OCI-LY3 (cell line): ENCODE measurements around the gene EEF1AKMT3.

ENCODE experiments used
- CTCF ChIP-seq: fragments of 200-600, 300-600 bp; sonication (generic); IDR thresholded peaks from 2 replicates; pipeline ENCODE4 v1.5.1; 2014; ENCODE audit warnings: antibody characterized with exemption, low read length, low read depth
- EZH2phosphoT487 ChIP-seq: fragments of 200-600 bp; shearing (Covaris generic); IDR thresholded peaks from 2 replicates; pipeline ENCODE4 v1.6.1; 2018; ENCODE audit warnings: antibody characterized with exemption, mixed run types, low read depth

DNA sequence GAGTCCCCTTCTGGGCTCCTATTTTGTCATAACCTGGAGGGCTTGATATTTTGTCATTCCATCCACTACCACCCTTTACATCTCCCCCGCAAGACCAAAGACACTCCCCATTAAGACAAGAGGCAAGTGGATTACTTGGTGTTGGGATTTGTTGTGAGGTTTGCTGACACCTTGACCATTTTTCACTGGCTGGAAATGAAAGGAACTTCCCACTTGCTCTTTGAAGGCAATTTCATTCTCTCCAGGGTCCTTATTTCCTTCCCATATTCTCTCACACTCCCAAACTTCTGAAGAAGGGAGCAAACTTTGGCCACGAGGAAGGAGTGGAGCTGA is 48.8 kb upstream of the EEF1AKMT3 start:
- TF ChIP-seq CTCF (no peak), EZH2phosphoT487 (no peak)
